Measurements from ENCODE around the gene ZNF142. TPM values are rescaled to one million over a fixed set of nuclear protein-coding genes. Genes with fewer than 3 reads are reported as not detected.

The ZNF142 gene
- total and polyA plus RNA-seq, 9 of the 15 experiments (the other 6 are each of a cell fraction or from before 2014, with no cell fraction given) = 0.50 to 26.1 (median 4.5) TPM

DNA sequence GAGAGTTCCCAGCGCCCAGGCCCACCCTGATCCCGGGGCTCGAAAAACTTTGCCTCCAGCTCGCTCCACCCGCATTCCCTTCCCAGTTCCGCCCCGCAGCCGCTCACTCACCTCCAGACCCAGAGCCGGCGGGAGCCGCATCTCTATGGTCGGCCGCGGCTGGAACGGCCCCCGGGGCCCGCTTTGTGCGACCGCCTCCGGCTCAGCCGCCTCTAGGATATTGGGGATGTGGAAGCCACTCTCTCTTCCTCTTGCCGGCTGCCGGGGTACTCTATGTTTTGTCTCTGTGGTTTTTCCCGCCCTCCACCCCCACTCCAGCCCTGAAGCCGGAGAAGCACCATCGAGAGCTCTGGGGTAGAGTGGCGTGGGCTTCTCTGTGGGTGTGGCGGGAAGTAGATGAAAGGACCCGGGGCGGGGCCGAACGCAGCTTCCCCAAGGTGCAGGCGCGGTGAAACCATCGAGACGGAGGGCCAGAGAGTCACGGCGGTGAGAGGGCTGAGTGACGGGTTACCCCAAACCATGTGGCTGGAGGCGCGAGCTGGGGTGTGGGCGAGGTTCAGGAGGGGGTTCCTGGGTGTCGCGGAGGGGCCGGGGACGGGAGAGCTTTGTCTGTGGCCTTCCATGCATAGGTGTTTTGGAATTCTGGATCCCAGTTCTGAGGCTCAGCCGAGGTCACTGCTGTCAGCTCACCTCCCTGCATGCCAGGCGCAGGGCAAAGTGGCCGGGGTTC is at the start of gene ZNF142, which contains the start of gene BCS1L (continued):
- TF ChIP-seq ZNF512 (tag; IDR thresholded peaks at IDR 0.05) (no peak), JUND (IDR thresholded peaks at IDR 0.05; ENCODE audit: borderline replicate concordance, low read depth, low read length) (peak; percentile 14; the same call in 1 of the 2 replicates), JUND (tag; IDR thresholded peaks at IDR 0.05; ENCODE audit: borderline replicate concordance, low read depth, low read length) (no peak; the same call in 2 of the 3 replicates), HDAC1 (IDR thresholded peaks at IDR 0.05) (peak in 1 of 2 experiments; percentile 81; a peak in 2 of 4 replicates), NR4A1 (CRISPR knock-in tag; IDR thresholded peaks at IDR 0.05) (no peak), NR4A1 (tag; IDR thresholded peaks at IDR 0.05) (no peak), E2F6 (IDR thresholded peaks at IDR 0.05; ENCODE audit: borderline replicate concordance in 1 of 2, extremely low read depth in 1 of 2, insufficient read depth in 1 of 2, insufficient read length in 1 of 2, low read depth in 1 of 2, low read length in 1 of 2, poor library complexity in 1 of 2, severe bottlenecking in 1 of 2) (peak; percentile 47 to 61), FOXK2 (conservative IDR thresholded peaks at IDR 0.05 in 1 of 2, IDR thresholded peaks at IDR 0.05 in 1 of 2; ENCODE audit: low read depth in 2 of 2) (peak in 1 of 2 experiments; percentile 51; a peak in 1 of 4 replicates), TAF1 (IDR thresholded peaks at IDR 0.05; ENCODE audit: control insufficient read depth, extremely low read depth, insufficient read depth, low read length, severe bottlenecking) (peak; percentile 69), MEF2D (tag; conservative IDR thresholded peaks at IDR 0.05; ENCODE audit: low read depth) (no peak), C11orf30 (IDR thresholded peaks at IDR 0.05; ENCODE audit: low read depth) (peak; percentile 69), MAX (CRISPR knock-in tag; IDR thresholded peaks at IDR 0.05) (peak; percentile 80; the same call in 1 of the 2 replicates), POLR2H (tag; IDR thresholded peaks at IDR 0.05; ENCODE audit: low read depth) (peak; percentile 30; the same call in 1 of the 2 replicates), TAF9B (IDR thresholded peaks at IDR 0.05; ENCODE audit: partially characterized antibody) (peak; percentile 62), ZBTB1 (CRISPR knock-in tag; IDR thresholded peaks at IDR 0.05; ENCODE audit: borderline replicate concordance, low read depth) (no peak; the same call in 1 of the 2 replicates), ELK3 (CRISPR knock-in tag; IDR thresholded peaks at IDR 0.05) (no peak), SNIP1 (IDR thresholded peaks at IDR 0.05; ENCODE audit: low read depth) (peak; percentile 90), ZKSCAN3 (CRISPR knock-in tag; IDR thresholded peaks at IDR 0.05) (no peak), MBD2 (IDR thresholded peaks at IDR 0.05; ENCODE audit: borderline replicate concordance, low read depth) (no peak; the same call in 1 of the 2 replicates)
- TF ChIP-seq, protein P1, sequence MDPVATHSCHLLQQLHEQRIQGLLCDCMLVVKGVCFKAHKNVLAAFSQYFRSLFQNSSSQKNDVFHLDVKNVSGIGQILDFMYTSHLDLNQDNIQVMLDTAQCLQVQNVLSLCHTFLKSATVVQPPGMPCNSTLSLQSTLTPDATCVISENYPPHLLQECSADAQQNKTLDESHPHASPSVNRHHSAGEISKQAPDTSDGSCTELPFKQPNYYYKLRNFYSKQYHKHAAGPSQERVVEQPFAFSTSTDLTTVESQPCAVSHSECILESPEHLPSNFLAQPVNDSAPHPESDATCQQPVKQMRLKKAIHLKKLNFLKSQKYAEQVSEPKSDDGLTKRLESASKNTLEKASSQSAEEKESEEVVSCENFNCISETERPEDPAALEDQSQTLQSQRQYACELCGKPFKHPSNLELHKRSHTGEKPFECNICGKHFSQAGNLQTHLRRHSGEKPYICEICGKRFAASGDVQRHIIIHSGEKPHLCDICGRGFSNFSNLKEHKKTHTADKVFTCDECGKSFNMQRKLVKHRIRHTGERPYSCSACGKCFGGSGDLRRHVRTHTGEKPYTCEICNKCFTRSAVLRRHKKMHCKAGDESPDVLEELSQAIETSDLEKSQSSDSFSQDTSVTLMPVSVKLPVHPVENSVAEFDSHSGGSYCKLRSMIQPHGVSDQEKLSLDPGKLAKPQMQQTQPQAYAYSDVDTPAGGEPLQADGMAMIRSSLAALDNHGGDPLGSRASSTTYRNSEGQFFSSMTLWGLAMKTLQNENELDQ (CRISPR knock-in tag; IDR thresholded peaks at IDR 0.05; ENCODE audit: borderline replicate concordance) = no peak

Data from K562 (cell line).